Middle frontal gyrus (tissue), 1 donor: ENCODE data around the gene NOL4L.

Source experiments
- DNase-seq: peaks from one replicate; pipeline ENCODE4 v3.0.0-alpha.2; 2015; ENCODE audit warnings: low spot score; ENCODE audit errors: extremely low spot score

NOL4L gene

DNA sequence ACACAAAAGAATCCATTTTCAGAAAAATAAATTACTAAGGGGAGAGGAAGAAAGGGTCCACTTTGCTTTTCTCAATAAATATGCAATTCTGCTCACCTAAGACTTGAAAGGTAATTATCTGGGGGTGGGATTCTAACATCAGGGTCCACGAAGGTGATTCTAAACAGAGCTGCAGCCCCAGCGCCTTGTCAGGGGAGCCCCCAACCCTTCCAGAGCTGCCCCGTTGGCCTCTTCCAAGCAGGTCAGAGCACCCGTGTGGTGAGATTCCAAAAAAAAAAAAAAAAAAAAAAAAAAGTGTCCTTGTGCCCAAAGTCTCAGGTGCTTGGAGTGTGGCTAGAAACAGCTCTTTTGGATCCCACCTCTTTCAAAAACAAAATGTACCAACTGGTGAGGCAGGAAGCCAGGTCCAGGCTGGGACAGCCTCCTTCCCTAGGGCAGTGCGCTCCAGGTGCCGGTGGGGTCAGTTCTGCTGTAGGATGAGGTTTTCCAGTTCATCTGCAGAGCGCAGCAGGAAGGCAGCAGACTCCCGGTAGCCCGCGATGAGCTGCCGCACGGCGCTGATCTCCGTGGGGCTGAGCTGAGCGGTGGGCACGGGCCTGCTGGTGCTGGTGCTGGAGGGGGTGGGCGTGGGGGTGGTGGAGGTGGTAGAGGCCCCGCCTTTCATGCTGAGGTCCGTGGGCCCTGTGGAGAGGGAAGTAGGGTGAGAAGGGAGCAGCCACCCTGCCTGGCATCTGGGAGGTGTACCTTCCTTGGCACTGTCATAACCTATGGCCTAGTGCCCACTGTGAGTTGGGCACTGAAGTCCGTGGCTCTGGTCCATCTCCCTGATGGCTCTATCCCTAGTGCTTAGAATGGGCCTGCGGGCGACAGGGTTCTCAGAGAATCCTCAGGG lies 137.8 kb downstream of the NOL4L start:
- no peak for DNase-seq

DNA sequence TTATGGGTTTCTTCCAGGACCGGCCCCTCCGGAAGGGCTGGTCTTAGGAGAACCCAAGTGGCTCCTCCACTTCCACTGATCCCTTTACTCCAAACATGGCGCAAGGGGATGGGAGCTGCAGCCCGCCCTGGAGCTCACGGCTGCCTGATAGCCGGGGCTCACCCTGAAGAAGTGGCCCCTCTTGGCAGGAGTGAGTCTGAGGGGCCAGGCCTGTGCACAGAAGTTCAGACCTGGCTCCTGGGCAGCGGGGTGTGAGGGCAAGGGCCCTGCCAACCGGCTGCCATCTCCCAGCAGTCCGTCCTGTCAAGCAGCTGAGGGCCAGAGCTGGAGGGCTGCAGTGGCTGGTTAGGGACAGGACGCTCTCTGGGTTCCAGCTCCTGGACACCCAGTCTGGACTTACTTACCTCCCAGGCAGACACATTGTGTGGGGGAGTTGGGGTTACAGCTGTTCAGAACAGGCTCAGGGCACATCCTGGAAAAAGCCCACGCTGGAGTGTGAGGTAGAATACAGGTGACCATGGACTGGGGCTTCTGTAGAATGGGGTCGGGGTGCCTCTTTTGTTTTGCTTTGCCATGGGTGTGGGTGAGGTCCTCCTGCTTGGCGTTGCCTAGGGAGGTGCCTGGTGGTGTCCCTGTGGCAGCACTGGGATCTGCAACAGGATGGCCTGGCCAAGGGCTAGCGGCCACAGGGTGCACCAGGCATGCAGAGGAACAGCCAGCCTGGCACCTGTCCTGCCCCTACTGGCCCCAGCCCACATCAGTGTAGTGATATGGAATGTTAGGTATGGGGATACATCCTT lies 138.6 kb downstream of the NOL4L start:
- no peak for DNase-seq

DNA sequence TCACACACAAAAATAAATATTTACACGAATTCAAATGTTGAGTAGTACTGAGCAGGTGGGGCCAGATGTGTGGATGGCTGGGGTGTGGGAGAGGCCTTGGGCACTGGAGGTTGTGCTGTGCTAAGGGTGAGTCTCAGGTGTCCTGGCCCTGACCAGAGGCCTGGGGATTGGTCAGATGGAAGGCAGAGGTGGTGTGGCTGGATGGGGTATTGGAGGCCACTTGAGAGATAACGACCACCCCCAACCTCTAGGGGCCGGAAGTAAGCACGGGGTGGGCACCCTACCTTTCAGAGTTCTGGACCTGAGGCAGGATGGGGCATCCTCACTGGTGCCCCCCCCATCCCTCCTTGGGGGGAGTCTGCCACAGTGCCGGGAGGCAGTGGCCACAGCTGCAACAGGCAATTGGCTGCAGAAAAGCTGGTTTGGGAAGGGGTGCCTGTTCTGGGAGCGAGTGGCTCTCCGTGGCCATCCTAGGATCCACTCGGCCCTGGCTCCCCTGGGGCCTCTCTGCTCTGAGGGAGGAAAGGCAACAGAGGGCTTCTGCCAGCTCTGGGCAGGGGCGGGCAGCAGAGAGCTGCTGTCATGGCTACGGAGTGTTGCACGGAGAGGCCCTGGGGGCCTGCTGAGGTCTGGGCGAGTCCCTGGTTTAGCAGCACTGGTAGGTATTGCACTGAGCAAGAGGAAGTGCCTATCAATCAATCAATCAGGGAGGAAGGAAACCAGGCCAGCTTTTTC lies 139.4 kb downstream of the NOL4L start:
- no peak for DNase-seq

DNA sequence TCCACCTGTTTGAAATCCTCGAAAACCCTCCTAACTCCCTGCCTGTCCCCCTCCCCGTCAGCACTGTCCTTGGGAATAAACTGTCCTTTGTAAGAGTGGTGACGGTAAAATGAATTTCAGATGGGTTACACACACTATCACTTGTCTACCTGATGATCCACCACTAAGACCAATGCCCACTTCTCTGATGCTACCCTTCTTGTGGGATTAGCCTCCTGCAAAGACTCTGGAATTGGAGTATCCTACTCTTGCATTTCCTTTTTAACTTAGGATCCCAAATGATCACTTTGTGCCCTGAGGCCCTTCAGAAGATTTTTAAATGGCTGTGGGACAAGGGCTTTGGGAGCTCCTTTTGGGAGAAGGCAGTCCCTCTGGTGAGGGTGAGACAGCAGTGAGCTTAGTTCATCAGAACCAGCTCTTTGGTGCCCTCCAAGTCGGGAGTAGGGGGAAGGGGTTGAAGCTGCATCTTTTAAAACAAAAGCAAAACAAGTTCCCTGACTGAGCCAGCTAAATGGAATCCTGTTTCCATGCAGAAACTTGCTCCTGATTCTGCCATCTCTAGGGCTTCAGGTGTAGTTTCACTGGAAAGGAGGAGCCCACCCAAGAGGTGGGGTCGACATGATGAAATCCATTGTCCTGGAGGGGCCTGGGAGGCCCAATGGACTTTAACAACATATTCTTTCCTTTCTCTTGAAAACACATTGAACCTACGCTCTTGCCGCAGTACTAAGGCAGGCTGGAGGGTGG lies 140.5 kb downstream of the NOL4L start:
- no peak for DNase-seq

DNA sequence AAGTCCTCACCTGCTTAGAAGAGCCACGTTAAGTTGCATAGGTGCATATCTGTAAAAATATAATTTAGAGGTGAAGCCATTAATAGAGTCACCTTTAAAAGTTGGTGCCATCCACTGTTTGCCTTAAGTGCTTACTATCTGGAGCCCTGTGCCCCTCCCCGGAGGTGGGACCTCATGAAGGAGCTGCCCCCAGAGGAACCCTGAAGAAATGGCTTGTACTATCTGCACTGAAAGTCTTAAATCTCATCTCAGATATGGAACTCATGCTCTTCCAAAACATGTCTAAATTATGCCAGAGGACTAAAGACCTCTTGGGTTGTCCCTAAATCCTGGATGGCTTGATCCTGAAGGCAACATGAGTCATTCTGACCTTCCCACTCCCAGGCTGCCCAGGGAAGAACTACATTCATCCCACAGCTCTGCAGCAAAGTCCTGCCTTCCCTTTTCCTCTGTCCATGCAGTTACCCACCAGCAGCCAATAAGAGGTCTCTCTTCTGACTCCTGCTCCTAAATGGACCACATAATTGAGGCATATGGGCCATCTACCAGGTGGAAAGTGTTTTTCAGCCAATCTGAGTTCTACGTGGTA lies 141.7 kb downstream of the NOL4L start:
- DNase-seq: no peak

DNA sequence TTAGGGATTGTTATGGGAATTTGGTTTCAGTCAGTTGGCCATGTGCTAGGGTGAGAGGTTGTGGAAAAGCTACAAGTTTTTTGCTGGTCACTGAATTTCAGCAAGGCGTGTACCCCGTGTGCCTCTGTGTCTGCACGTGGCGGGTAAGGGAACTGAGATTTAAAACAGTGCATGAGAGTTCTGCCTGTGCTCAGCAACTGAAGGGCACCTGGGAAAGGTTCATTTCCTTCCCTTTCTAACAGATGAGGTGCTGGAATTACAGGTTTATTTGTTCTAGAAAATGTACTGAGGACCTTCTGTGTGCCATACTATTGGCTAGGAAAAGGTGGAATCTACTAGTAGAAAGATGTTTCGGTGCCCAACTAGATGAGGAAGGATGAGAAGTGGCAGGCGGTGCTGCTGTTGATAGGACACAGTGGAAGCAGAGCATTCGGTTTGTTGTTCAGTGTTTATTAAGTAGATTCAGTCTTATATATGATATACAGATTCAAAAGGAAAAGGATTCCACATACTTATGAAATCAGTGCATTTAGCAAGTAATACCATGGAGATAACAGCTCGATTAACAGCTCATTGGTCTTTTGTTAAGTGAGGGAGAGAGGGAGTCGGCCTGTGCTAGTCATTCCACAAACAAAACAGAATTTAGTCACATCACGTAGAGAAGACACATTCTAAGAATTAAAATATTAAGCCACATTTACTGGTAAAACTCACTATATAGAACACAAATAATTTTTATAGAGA lies 142.3 kb downstream of the NOL4L start:
- no peak for DNase-seq

DNA sequence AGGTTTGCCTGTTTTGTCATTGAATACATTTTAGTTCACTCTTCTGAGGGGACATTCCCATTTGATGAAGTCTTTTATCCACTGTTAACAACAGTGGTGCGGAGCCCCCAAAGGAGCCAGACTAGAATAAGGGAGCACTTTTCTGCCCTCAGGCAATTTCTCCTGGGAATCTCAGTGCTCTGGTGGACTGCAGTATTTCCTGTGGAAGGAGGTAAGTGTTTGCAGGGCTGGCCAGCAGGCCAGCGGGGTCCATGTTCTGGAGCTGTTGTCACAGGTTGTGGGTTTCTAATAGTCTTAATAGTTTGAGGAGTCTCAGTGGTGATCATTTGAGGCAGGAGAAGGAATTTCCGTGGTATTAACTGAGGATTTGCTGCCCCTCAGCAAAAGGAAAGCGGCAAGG lies 143.5 kb downstream of the NOL4L start:
- DNase-seq: no peak

DNA sequence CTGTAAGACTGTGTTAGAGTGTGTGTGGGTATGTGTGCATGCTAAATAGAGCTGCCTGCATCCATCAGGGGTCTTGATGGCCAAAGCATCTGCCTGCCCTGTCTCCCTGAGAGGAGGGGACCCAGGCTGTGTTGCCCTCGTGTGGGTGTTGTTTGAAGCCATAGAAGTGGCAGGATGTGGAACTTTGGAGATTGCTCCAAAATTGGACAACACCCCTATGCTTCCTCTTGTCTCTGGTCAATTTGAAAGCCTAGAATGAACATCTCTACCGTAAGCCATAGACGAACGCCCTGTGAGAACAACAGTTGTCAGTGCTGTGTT lies 144.4 kb downstream of the NOL4L start:
- no peak for DNase-seq

DNA sequence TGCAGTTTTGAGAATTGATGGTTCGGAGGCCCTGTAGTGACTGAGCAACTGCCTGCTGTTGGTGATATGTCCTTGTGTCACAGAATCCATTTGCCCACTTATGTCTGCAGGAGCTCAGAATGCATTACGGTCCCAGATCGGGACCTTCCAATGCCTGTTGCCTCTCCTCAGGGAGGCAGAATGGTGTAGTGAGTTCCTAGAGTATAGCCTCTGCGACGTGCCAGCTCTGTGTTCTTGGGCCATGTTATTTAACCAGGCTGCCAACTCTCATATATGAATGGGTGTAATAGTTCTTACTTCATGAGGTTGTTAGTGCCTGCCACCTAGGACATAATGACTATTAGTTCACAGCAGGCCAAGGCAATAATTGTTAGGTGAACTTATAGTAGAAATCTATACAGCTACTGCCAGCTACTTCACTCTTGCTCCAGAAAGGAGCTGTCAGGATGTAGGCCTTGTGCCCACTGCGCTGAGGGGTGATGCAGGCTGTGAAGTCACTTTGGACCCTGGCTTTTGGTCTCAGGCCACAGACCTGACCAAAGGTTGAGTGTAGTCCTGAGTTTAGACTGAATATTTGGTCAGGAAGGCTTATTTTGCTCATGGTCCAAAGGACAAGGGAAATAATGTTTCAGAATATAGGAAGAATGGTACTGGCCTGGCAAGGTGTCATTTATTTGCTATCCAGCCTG lies 144.9 kb downstream of the NOL4L start:
- no peak for DNase-seq

DNA sequence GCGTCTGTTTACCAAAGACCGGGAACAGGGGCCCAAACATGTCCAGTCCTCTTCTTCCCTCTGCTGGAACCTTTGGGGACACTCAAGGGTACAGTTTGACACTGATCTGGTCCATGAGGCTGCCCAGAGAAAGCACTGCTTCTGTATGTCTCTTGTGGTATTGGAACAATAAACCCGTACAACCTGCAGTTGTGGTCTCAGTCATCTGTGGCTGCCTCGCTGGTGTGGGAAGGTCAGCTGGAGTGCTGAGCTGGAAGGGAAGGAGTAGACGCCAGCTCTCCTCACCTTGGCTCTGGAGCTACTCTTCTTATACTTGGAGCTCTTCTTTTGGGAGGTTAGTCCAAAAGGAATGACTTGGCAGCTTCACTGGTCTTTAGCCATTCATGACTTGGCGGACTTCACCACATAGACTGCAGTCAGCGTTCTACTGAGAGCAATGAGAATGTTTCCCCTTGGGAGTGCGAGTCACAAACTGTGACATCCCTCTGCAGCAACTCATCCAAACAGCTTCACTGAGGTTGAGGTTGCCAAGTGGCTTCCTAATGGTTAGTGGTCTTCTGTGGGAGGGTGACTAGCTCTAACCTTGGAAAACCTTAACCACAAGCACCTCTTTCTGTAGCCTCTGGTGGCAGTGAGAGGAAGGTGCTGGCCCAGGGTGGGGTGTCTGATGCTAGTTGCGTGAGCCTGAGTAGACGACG lies 145.9 kb downstream of the NOL4L start:
- no peak for DNase-seq

DNA sequence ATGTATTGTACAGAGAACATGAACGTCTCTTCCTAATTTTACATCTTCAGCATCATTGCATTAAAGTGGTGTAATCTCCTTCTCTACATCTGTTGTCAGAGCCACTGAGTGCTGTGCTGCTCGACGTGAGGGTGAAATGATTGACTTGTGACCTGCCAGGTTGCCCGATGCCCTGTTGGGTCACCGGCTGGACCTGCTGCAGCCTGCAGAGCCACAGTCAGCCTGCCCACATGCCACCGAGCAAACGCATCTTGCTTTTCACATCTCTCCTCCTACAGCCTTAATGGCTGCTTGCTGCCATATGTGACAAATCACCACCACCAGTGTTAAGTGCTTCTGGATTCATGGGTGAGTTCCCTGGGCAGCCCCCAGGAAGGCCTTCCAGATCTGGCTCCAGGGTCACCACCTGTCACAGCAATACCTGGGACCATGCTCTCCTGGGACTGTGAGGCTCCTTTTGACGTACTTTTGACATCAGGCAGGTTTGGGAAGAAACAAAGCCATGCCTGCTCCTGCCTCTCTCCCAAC lies 146.7 kb downstream of the NOL4L start:
- no peak for DNase-seq

DNA sequence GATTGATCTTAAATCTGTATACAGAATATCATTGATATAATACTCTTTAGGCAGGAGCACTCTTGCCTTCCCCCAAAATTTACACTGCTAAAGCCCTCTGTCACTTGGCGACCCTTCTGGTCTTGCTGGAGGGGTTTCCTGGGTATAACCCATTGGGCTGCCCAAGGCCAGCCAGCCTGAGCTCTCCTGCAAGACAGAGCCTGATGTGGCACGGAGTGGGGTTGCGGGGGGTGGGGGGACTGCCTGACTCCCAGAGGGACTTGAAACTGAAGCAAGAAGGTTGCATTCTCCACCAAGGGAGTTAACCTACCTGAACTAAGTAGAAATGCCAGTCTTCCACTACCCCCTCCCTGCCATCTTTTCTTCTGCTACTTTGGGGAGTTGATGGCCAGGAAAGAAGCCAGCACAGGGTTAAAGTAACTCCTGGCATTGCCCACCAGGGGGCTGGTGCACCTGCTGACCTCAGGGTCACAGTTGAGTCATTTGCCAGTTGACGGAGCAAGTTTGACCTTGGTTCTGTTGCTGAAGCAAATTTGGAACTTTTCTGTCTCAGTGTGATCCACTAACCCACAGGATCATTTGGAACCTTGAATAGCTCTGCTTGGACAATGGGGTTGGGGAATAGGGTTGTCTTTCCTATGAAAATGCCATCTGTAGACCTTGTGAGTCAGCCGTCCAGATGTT lies 147.6 kb downstream of the NOL4L start:
- DNase-seq: no peak

DNA sequence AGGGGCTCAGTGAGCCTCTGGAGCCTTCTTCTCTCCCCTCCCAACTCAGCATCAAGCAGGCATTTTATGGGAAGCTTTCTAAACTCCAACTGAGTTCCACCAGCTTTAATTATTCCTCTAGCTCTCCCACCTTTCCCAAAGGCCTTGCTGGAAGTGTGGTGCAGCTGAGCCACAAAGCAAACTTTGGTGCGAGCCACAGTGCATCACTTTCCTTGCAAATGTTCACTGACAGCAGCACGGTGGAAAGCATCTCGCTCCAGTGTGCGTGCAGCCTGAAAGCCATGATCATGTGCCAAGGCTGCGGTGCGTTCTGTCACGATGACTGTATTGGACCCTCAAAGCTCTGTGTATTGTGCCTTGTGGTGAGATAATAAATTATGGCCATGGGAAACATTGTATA lies 148.2 kb downstream of the NOL4L start:
- no peak for DNase-seq

DNA sequence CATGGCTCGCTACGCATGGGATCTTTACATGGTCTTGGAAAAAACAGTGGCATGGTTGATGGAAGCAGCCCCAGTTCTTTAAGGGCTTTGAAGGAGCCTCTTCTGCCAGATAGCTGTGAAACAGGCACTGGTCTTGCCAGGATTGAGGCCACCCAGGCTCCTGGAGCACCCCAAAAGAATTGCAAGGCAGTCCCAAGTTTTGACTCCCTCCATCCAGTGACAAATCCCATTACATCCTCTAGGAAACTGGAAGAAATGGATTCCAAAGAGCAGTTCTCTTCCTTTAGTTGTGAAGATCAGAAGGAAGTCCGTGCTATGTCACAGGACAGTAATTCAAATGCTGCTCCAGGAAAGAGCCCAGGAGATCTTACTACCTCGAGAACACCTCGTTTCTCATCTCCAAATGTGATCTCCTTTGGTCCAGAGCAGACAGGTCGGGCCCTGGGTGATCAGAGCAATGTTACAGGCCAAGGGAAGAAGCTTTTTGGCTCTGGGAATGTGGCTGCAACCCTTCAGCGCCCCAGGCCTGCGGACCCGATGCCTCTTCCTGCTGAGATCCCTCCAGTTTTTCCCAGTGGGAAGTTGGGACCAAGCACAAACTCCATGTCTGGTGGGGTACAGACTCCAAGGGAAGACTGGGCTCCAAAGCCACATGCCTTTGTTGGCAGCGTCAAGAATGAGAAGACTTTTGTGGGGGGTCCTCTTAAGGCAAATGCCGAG lies 148.8 kb downstream of the NOL4L start:
- DNase-seq: no peak

DNA sequence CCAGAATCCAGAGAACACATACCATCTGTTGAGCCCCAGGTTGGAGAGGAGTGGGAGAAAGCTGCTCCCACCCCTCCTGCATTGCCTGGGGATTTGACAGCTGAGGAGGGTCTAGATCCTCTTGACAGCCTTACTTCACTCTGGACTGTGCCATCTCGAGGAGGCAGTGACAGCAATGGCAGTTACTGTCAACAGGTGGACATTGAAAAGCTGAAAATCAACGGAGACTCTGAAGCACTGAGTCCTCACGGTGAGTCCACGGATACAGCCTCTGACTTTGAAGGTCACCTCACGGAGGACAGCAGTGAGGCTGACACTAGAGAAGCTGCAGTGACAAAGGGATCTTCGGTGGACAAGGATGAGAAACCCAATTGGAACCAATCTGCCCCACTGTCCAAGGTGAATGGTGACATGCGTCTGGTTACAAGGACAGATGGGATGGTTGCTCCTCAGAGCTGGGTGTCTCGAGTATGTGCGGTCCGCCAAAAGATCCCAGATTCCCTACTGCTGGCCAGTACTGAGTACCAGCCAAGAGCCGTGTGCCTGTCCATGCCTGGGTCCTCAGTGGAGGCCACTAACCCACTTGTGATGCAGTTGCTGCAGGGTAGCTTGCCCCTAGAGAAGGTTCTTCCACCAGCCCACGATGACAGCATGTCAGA lies 149.6 kb downstream of the NOL4L start:
- no peak for DNase-seq

DNA sequence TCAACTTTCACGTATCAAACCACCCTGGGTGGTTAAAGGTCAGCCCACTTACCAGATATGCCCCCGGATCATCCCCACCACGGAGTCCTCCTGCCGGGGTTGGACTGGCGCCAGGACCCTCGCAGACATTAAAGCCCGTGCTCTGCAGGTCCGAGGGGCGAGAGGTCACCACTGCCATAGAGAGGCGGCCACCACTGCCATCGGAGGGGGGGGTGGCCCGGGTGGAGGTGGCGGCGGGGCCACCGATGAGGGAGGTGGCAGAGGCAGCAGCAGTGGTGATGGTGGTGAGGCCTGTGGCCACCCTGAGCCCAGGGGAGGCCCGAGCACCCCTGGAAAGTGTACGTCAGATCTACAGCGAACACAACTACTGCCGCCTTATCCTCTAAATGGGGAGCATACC lies 150.7 kb downstream of the NOL4L start:
- DNase-seq: no peak
